ENCODE results near the gene KRTAP12-1. TPM values are rescaled to one million over a fixed set of nuclear protein-coding genes. Genes with fewer than 3 reads are reported as not detected.

KRTAP12-1 gene
- total and polyA plus RNA-seq, 2 donors = not detected

- H3K36me3 ChIP-seq (ENCODE audit: control insufficient read depth in 2 of 2, insufficient read depth in 2 of 2, low read length in 1 of 2) = no peaks in the 10 kb centered on the region
- no peak overlapping the region for H3K27ac ChIP-seq (ENCODE audit: low read depth in 1 of 2, low read length in 1 of 2)
- H3K27me3 ChIP-seq (ENCODE audit: control insufficient read depth in 2 of 2, insufficient read depth in 1 of 2, low read length in 1 of 2) = peaks cover 0 to 2% of the 10 kb centered on the region in 2 donors
- WGBS = 87% methylated on average over 17 of the region's 17 CpGs
- no peak for DNase-seq (ENCODE audit: low read depth in 6 of 9, low spot score in 9 of 9)
- H3K9me3 ChIP-seq (ENCODE audit: control insufficient read depth in 2 of 2, insufficient read depth in 1 of 2, low read length in 1 of 2) = peaks cover 1 to 19% of the 10 kb centered on the region in 2 donors
- no peak overlapping the region for H3K4me3 ChIP-seq (ENCODE audit: low read length in 2 of 2)
- peaks cover 0 to 2% of the 10 kb centered on the region in 2 donors for H3K4me1 ChIP-seq (ENCODE audit: control insufficient read depth in 2 of 2, insufficient read depth in 2 of 2, low read length in 2 of 2)
Measured at GRCh38 chr21:44653656-44654575, 28.0 kb downstream of the KRTAP12-1 start.

- Histone ChIP-seq H3K4me1 (ENCODE audit: control insufficient read depth in 2 of 2, insufficient read depth in 2 of 2, low read length in 2 of 2) (no peaks in the 10 kb centered on the region), H3K27ac (ENCODE audit: low read depth in 1 of 2, low read length in 1 of 2) (no peak overlapping the region), H3K9me3 (ENCODE audit: control insufficient read depth in 2 of 2, insufficient read depth in 1 of 2, low read length in 1 of 2) (peaks cover 1 to 19% of the 10 kb centered on the region in 2 donors), H3K36me3 (ENCODE audit: control insufficient read depth in 2 of 2, insufficient read depth in 2 of 2, low read length in 1 of 2) (no peaks in the 10 kb centered on the region), H3K4me3 (ENCODE audit: low read length in 2 of 2) (no peak overlapping the region), H3K27me3 (ENCODE audit: control insufficient read depth in 2 of 2, insufficient read depth in 1 of 2, low read length in 1 of 2) (peaks cover 0 to 2% of the 10 kb centered on the region in 2 donors)
- no peak for DNase-seq (ENCODE audit: low read depth in 6 of 9, low spot score in 9 of 9)
- 81% methylated on average over 14 of the region's 14 CpGs for WGBS
Measured at GRCh38 chr21:44653123-44653522, 28.8 kb downstream of the KRTAP12-1 start.

- Histone ChIP-seq H3K4me1 (ENCODE audit: control insufficient read depth in 2 of 2, insufficient read depth in 2 of 2, low read length in 2 of 2) (no peaks in the 10 kb centered on the region), H3K9me3 (ENCODE audit: control insufficient read depth in 2 of 2, insufficient read depth in 1 of 2, low read length in 1 of 2) (peaks cover 1 to 13% of the 10 kb centered on the region in 2 donors), H3K27me3 (ENCODE audit: control insufficient read depth in 2 of 2, insufficient read depth in 1 of 2, low read length in 1 of 2) (peaks cover 0 to 2% of the 10 kb centered on the region in 2 donors), H3K4me3 (ENCODE audit: low read length in 2 of 2) (no peak overlapping the region), H3K36me3 (ENCODE audit: control insufficient read depth in 2 of 2, insufficient read depth in 2 of 2, low read length in 1 of 2) (no peaks in the 10 kb centered on the region), H3K27ac (ENCODE audit: low read depth in 1 of 2, low read length in 1 of 2) (no peak overlapping the region)
- 96% methylated on average over 12 of the region's 12 CpGs for WGBS
- DNase-seq (ENCODE audit: low read depth in 6 of 9, low spot score in 9 of 9) = no peak
Measured at GRCh38 chr21:44650973-44651675, 30.8 kb downstream of the KRTAP12-1 start.

- no peak for DNase-seq (ENCODE audit: low read depth in 6 of 9, low spot score in 9 of 9)
- Histone ChIP-seq H3K4me1 (ENCODE audit: control insufficient read depth in 2 of 2, insufficient read depth in 2 of 2, low read length in 2 of 2) (no peaks in the 10 kb centered on the region), H3K27me3 (ENCODE audit: control insufficient read depth in 2 of 2, insufficient read depth in 1 of 2, low read length in 1 of 2) (peaks cover 0 to 2% of the 10 kb centered on the region in 2 donors), H3K36me3 (ENCODE audit: control insufficient read depth in 2 of 2, insufficient read depth in 2 of 2, low read length in 1 of 2) (no peaks in the 10 kb centered on the region), H3K27ac (ENCODE audit: low read depth in 1 of 2, low read length in 1 of 2) (no peak overlapping the region), H3K4me3 (ENCODE audit: low read length in 2 of 2) (no peak overlapping the region), H3K9me3 (ENCODE audit: control insufficient read depth in 2 of 2, insufficient read depth in 1 of 2, low read length in 1 of 2) (peaks cover 1 to 9% of the 10 kb centered on the region in 2 donors)
- WGBS = 92% methylated on average over 20 of the region's 20 CpGs
Measured at GRCh38 chr21:44650265-44650972, 31.5 kb downstream of the KRTAP12-1 start.

GRCh38 chr21:44649521-44650100 is 32.4 kb downstream of the KRTAP12-1 start:
- Histone ChIP-seq H3K9me3 (ENCODE audit: control insufficient read depth in 2 of 2, insufficient read depth in 1 of 2, low read length in 1 of 2) (peaks cover 1 to 10% of the 10 kb centered on the region in 2 donors), H3K4me1 (ENCODE audit: control insufficient read depth in 2 of 2, insufficient read depth in 2 of 2, low read length in 2 of 2) (no peaks in the 10 kb centered on the region), H3K4me3 (ENCODE audit: low read length in 2 of 2) (no peak overlapping the region), H3K36me3 (ENCODE audit: control insufficient read depth in 2 of 2, insufficient read depth in 2 of 2, low read length in 1 of 2) (no peaks in the 10 kb centered on the region), H3K27me3 (ENCODE audit: control insufficient read depth in 2 of 2, insufficient read depth in 1 of 2, low read length in 1 of 2) (peaks cover 0 to 2% of the 10 kb centered on the region in 2 donors), H3K27ac (ENCODE audit: low read depth in 1 of 2, low read length in 1 of 2) (no peak overlapping the region)
- no peak for DNase-seq (ENCODE audit: low read depth in 6 of 9, low spot score in 9 of 9)
- WGBS = 94% methylated on average over 18 of the region's 18 CpGs

GRCh38 chr21:44648557-44649311 is 33.2 kb downstream of the KRTAP12-1 start:
- no peaks in the 10 kb centered on the region for H3K4me1 ChIP-seq (ENCODE audit: control insufficient read depth in 2 of 2, insufficient read depth in 2 of 2, low read length in 2 of 2)
- peaks cover 1 to 9% of the 10 kb centered on the region in 2 donors for H3K9me3 ChIP-seq (ENCODE audit: control insufficient read depth in 2 of 2, insufficient read depth in 1 of 2, low read length in 1 of 2)
- 84% methylated on average over 33 of the region's 33 CpGs for WGBS
- no peaks in the 10 kb centered on the region for H3K27me3 ChIP-seq (ENCODE audit: control insufficient read depth in 2 of 2, insufficient read depth in 1 of 2, low read length in 1 of 2)
- no peak overlapping the region for H3K27ac ChIP-seq (ENCODE audit: low read depth in 1 of 2, low read length in 1 of 2)
- H3K4me3 ChIP-seq (ENCODE audit: low read length in 2 of 2) = no peak overlapping the region
- H3K36me3 ChIP-seq (ENCODE audit: control insufficient read depth in 2 of 2, insufficient read depth in 2 of 2, low read length in 1 of 2) = no peaks in the 10 kb centered on the region
- no peak for DNase-seq (ENCODE audit: low read depth in 6 of 9, low spot score in 9 of 9)

GRCh38 chr21:44647222-44647552 is 34.8 kb downstream of the KRTAP12-1 start:
- no peak for DNase-seq (ENCODE audit: low read depth in 6 of 9, low spot score in 9 of 9)
- WGBS = 75% methylated on average over 8 of the region's 8 CpGs

More at GRCh38 chr21:44647222-44647552, 34.8 kb downstream of the KRTAP12-1 start:
- Histone ChIP-seq H3K36me3 (ENCODE audit: control insufficient read depth in 2 of 2, insufficient read depth in 2 of 2, low read length in 1 of 2) (no peaks in the 10 kb centered on the region), H3K4me1 (ENCODE audit: control insufficient read depth in 2 of 2, insufficient read depth in 2 of 2, low read length in 2 of 2) (no peaks in the 10 kb centered on the region), H3K4me3 (ENCODE audit: low read length in 2 of 2) (no peak overlapping the region), H3K27me3 (ENCODE audit: control insufficient read depth in 2 of 2, insufficient read depth in 1 of 2, low read length in 1 of 2) (no peaks in the 10 kb centered on the region), H3K27ac (ENCODE audit: low read depth in 1 of 2, low read length in 1 of 2) (no peak overlapping the region), H3K9me3 (ENCODE audit: control insufficient read depth in 2 of 2, insufficient read depth in 1 of 2, low read length in 1 of 2) (peaks cover 0 to 10% of the 10 kb centered on the region in 2 donors)
